ENCODE results near the gene H2BK1.

GRCh38 chr7:151176401-151176800 is 33.9 kb downstream of the H2BK1 start:
- TF ChIP-seq CTCF (IDR thresholded peaks at IDR 0.05): no peak
- TF ChIP-seq TCF7L2 (IDR thresholded peaks at IDR 0.05; ENCODE audit: low read depth, low read length): no peak
- no peak for TF ChIP-seq POLR2AphosphoS5 (IDR thresholded peaks at IDR 0.05; ENCODE audit: low read depth, low read length)

Data from Panc1 (cell line).